Stimulated activated naive CD4-positive, alpha-beta T cell treated with Interleukin-2 at 50 U/mL for 16 hours (primary cell): Measurements from ENCODE around the gene GRHL1.
A peak's percentile ranks its signal among the peaks of the same experiment; 100 is the strongest.
"Not testable (repeated sequence)": the region's sequence is repeated elsewhere in the genome, so short reads cannot be mapped to it uniquely, and the experiment has no call there.

Source experiments
- DNase-seq: peaks from one replicate; lab custom pipeline; 2025; lab: John Stamatoyannopoulos, UW

The GRHL1 gene

DNA sequence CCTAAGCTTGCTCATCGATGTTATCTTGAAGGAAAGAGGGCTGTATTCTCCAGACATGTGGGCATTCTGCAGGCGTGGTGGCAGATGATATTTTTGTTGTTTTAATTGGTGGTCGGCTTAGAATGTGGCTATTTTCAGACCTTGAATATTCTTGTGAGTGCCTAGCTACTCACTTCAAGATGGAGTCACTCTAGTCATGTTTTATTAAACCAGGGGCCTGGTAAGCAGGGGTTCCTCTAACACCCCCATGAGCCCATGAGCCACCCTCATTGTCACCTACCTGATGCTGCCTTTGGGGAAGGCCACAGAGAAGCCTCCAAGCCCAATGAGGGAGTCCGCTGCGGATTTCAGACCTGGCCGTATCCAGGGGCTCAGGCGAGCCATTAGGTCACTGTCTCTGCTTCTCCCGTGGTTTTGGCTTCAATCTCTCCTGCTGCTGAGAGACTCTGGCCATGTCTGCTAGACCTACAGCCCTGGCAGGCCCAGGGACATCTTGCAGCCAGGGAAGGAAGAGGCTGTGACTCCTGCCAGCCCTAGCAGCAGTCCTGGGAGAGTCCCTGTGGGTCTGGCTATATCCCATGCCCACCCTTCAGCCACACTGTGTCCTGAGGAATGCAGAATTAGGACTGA, 75.6 kb downstream of the GRHL1 start:
- DNase-seq, result no peak

DNA sequence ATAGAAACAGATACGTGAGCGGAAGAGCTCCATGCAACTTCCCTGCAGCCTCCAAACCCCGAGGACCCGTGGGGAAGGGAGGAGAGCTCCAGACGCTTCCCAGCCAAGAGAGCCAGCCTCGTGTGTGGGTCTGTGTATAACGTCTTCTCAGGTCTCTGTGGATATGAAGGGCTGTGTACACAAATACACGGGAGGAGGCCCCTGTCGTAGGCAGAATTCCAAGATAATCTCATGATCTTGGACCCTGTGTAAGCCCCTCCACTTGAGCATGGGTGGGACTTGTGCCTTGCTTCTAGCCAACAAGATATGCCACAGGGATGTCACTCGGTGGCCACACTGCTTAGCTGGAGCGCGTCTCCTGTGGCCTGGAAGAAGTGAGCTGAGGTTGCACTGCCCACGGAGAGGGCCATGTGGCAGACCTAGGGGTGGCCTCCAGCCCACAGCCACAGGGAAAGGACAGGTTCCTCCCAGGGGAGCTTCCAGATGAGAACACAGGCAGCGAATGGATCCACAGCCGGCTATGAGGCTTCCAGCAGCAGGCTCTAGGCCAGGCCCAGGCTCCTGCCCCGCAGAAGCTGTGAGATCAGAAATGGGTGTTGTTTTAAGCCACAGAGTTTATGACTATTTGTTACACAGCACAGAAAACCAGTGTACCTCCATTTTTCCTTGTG, 76.3 kb downstream of the GRHL1 start:
- DNase-seq, result no peak

DNA sequence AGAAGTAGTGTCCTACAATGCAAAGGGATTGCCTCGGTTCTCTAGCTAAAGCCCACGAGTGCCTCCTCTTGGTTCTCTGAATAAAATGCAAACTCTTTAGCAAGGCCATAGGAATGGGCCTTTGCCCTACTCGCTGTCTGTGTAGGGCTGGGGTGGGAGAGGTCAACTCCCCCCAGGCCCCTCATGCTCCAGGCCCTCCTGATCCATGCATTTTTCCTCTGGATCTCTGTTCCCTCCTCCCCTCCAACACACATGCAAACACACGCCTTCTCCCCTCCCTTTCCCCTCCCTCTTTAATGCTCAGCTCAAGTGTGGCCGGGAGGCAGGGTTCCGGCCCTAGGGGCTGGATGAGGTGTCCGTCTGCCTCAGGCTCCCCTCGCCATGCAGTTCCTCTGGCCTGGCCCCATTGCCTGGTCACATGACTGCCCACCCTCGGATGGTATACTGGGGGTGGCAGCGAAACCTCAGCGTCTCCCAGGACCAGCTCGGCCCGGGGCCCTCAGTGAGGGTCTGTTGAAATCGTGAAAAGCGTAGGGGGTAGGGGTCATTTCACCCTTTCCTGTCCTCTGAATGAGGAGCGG, 77.0 kb downstream of the GRHL1 start:
- no peak for DNase-seq

DNA sequence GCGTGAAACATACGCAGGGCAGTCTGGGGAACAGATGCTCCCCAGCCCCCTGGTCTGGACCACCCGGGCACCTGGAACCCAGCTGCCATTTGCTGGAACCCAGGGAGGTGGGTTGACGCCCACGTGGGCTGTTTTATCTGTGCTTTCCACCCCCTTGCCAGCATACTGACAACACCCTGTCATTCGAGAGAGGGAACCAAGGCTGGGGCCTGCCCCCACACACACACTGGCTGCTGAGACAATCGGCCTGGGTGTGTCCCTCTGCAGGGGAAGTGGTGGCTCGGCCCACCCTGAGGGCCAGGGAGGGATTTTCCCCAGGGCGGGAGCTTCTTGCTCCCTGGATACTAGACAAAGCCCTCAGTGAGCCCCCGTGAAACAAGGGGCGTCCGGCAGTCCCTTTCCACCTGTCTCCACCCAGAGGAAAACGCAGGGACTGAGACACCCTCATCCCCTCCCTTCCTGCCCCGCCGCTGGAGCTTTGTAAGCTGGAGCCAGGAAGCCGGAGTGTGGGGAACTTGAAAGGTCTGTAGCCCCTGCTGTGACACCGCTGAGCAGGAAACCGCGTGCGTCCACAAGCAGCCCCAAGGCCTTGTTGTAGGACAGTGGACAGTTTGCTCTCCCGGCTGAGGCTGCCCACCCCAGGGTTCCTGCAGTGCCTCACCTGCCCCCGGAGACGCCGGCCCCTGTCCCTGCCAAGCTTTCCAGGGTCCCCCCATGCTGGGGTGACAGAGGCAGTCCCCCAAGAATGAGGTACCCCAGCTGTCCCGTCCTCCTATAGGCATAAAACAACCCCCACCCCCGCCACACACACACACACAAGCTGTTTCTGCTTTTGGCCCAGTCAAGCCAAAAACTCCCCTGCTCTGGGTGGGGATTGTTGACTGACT, 77.7 kb downstream of the GRHL1 start:
- DNase-seq, result peak; percentile 20

DNA sequence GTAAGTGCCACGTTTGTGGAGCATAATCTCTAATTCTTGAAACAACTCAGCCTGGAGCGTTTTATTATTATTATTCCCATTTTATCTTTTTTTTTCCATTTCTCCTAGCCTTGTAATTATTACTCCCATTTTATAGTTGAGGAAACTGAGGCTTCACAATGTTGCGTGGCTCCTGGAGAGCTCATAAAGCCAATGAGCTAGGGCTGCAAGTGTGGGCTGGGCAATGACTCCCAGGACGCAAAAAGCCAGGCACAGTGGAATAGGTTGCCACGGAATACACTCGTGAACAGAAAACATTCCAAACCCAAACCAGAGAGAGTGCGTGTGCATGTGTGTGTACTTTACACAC, 78.4 kb downstream of the GRHL1 start:
- no peak for DNase-seq

DNA sequence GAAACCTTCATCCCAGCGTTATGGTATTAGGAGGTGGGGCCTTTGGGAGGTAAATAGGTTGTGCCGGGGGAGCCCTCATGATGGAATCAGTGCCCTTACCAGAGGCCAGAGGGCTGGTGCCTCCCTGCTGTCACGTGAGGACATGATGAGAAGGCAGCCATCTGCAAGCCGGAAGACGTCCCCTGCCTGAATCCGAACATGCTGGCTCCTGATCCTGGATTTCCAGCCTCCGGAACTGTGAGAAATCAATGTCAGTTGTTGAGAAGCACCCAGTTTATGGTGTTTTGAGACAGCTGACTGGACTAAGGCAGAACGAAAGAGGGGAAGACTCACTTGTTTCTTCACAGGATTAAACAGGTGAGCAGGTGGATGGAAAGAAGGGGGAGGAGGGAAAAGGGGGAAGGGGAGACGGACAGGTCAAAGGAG, 78.8 kb downstream of the GRHL1 start:
- no peak for DNase-seq

DNA sequence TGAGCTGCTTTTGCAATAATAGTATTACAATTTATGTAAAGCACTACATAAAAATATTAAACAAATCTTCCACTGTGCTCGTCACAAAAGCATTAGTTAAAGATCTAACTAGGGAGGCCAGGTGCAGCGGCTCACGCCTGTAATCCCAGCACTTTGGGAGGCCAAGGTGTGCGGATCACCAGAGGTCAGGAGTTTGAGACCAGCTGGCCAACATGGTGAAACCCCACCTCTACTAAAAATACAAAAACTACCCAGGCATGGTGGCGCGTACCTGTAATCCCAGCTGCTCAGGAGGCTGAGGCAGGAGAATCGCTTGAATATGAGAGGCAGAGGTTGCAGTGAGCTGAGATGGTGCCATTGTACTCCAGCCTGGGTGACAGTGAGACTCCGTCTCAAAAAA, 79.3 kb downstream of the GRHL1 start:
- DNase-seq, result not testable (repeated sequence)

DNA sequence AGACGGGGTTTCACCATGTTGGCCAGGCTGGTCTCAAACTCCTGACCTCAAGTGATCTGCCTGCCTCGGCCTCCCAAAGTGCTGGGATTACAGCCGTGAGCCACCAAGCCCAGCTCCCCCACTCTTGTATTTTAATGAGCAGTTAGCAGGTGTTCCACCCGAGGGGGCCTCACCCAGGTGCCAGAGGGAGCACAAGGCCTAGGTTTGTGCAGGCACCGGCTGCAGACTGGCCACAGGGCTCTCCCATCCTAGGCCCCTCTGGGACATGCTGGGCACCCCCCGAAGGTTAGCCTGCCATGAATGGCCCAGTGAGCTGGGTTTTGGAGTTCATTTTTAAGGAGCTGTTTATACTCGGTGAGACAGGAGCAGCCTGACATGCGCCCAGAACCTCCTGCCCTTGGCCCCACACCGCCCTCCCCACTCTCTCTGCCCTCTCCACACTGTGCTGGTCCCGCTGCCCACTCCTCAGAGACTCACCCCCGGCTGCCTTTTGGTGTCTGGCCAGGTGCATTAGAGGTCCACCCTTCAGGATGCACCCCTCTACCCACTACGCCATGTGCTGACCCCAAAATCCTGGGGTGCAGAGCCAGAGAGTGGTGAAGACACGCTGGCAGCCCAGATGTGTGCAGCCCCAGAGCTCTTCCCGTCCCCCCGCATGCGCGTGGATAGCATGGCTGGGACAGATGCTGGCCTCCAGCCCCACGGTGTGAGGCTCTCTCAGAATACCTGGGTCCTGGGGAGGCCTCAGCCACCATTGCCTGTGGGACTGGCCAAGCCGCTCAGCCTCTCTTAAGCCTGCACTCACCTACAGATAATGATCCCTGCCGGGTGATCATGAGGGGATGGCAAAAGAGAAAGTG, 80.6 kb downstream of the GRHL1 start:
- DNase-seq, result no peak

DNA sequence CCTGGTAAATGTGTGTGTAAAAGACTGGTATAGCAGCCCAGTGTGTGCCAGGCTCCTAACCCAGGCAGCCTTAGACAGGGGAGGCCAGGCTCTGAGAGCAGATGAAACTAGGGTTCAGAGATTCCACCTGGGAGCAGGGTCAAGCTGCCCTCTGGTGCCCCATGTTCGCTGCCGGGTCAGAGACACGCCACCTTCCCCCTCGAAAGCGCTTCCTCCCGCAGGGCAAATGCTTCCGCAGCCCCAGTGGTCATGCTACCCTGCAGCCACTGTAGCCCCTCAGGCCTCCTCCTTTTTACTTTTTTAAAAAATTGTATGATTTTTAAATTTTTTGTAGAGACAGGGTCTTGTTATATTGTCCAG, 81.2 kb downstream of the GRHL1 start:
- DNase-seq, result no peak

DNA sequence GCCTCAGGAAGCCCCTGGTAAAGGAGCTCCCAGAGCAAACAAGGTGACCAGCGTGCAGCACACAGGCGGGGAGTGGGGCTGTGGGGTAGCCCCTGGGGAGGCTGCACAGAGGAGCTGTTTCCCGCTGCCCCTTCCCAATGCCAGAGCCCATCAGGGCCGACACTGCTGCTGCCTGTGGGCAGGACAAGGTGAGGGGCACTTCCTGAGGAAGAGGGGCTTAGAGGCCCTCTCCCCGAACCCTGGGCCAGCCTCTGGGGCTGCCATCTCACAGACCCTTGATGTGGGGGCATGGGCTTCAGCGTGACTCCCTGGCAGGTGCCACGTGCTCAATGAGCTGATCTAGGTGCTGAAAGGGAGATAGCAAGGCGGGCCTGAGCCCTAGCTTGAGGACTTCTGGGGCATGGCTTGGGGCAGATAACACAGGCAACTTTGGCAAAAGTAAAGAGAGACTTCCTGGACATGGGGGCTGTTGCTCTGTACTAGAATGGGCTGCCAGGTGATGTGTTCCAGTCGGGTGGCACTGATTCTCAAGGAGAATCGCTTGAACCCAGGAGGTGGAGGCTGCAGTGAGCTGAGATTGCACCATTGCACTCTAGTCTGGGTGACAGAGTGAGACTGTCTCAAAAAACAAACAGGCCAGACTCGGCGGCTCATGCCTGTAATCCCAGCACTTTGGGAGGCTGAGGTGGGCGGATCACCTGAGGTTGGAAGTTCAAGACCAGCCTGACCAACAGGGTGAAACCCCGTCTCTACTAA, 81.9 kb downstream of the GRHL1 start:
- no peak for DNase-seq

DNA sequence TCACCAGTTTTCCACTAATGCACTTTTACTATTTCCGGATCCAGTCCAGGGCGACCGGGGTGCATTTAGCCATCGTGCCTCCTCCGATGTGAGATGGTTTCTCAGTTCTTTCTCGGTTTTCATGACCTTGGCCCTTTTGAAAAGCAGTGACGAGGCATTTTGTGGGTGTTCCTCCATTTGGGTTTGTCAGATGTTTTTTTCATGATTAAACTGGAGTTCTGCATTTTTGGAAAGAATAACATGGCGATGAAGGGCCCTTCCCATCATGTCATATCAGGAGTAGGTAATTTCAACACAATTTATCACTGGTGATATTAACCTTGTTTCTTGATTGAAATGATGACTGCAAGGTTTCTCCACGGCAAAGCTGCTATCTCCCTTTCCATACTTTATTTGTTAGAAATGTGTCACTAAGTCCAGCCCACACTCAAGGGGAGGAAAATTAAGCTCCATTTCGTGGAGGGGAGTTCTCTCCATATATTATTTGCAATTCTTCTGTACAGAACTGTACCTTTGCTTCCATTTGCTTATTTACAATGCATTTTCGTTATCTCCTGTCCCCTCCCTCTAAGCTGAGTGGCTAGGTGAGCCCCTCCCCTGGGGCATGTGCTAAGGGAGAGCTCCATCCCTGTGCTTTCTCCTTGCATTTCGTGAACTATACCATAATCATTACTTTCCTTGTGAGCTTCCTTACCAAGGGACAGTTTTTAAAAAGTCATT, 83.0 kb downstream of the GRHL1 start:
- no peak for DNase-seq

DNA sequence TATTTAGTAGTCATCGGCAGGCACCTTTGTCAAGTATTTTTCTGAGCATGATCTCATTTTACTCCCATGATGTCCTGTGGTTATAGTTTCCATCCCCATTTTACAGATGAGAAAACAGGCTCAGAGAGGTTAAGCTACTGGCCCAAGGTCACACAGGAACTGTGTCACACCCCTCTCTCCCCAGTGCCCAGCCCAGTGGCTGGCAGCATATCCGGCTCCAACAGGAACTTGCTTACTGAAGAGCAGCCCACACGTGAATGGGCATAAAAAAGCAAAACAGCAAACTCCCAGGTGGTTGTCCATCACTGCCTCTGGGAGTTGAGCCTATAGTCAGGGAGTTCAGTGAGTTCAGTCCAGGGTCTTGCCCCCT, 83.5 kb downstream of the GRHL1 start:
- DNase-seq, result no peak

DNA sequence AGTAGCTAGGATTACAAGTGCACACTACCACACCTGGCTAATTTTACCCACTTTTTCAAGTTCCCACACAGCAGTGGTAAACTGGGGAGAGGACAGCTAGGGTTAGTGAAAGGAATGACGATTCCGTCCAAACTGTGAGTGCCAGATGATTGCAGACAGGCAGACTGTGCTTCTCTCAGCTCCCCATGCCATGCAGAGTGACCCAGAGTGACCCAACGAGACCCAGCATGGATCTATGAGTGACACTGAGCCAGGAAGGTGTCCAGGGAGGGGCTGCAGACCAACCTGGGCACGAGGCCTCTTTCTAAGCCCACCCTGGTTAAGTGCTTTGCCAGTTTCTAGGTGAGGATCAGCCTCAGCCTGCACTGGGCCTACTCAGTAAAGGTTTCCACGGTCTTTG, 84.1 kb downstream of the GRHL1 start:
- DNase-seq, result no peak

DNA sequence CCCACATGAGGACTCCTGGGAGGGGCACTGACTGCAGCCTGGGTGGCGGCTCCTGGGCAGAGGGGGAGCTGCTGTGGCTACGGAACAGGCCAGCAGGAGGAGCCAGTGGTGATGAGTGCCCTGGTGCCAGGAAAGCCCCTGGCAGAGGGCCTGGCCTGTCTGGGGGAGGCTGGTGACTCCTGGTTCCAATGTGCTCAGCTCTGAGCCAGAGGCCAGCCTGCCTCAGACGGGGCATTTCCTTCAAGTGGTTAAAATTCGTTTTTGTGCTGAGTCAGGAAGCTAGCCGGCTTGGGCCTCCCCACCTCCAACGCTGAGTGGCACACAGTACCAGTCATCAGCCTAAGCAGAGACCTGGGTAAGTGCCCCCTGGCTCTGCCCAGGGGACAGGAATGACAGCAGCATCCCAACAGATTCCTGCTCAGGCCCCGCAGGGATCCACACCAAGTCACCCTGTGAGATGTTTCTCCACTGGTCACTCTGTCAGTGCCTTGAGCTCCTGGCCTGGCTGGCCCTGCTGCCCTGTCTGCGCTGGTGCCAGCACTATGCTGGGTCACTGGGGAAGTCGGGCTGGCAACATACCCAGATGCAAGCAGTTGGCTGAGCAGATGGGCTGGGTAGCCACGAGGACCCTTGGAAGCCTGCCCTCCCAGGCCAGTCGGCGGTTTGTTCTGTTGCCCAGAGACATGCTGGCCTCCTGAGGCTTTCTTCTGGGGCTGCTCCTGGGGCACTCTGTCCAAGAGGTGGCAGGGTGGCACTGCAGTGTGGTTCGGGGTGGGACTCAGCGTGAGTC, 84.8 kb downstream of the GRHL1 start:
- DNase-seq, result peak; percentile 50

DNA sequence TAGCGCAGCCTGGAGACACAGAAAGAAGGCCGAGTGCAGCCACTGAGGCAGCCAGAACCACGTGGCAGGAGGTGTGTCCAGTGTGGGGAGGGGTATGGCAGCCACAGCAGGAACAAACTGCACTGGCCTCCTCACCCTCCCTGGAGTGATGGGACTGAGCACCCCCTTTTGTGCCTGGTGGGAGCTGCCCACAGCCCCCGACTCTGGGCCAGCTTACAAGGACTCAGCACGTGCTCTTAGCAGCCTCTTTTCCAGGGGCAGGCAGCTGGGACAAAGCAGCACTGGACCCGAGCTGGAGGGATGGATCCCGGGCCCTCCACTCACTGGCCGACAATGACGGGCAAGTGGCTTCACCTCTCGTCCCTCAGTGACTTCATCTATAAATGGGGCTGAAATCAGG, 86.6 kb downstream of the GRHL1 start:
- DNase-seq, result no peak

DNA sequence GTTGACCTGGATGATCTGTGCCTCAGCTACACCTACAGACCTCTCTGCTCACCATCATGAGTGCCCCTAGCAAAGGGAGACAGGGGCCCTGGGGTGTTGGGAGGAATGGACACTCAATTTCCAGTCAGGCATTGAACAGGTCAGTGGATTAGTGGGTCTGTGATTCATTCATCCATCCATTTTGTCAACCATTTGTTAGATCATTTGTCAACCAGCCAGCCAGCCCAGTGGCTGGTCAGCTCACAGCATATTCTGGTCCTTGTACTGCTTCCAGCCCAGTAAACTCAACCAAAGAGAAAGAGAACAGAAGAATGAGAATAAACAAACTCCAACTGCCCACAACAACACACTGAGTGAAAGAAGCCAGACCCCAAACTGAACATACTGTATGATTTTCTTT, 87.2 kb downstream of the GRHL1 start:
- DNase-seq, result no peak

DNA sequence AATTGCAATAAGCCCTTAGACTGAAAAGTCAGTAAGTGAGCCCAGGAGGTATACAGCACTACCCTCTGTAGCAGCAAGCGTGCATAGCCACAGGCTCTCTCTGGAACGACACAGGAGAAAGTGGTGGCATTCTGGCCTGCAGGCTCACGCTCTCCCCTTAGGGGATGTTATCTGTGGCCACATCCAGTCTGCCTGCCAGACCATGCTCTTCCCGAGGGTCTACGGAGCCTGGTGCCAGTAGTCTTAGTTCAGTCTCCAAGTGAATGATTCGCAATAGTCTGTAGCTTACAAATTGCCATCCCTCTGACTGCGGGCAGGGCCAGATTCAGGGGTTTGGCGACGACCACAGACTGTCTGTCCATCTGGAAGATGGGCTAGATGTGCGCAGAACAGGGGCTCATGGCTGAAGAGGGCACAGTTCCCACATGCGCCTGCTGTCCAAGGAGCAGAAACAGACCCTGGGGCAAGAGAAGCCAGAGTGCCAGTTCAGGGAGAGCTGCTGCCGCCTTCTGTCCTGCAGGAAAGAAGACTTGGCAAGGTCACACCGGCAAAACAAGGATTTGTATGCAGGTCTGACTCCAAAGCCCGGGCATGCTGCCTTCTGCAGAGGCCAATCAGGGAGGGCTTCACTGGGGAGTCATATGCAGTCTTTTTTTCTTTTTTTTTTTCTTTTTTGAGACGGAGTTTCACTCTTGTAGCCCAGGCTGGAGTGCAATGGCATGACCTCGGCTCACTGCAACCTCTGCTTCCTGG, 88.3 kb downstream of the GRHL1 start:
- no peak for DNase-seq

DNA sequence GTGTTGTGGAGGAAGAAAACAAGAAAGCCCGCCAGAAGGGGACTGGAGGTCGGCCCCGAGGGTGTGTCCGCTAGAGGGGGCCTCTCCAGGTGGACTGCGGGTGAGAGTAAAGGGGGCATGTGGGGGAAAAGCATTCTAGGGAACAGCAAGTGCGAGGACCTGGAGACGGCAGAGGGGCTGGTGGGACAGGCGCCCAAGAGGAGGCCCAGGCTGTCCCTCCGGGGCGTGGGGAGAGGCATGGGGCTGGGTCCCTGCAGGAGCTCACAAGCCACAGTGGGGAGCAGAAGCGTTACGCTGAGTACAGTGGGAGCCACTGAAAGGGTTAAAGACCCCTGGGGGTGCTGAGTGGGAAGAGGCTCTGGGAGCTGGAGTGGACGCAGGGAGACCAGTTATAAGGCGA, 90.2 kb downstream of the GRHL1 start:
- no peak for DNase-seq
